GM21717 (cell line): ENCODE measurements around the gene CRIP2.

Experiments used
- ATAC-seq: cut with Tn5 transposase; IDR thresholded peaks from one replicate; pipeline ENCODE4 v1.9.1; 2021; ENCODE audit warnings: mild to moderate bottlenecking, moderate library complexity; ENCODE audit not compliant: unreplicated experiment

The CRIP2 gene

GRCh38 chr14:105474483-105475268, at the start of gene CRIP2:
TSS of gene CRIP2 (plus strand) at chr14:105474821. CDS start at chr14:105474863, 42 bp downstream.
- ATAC-seq: no peak

DNA sequence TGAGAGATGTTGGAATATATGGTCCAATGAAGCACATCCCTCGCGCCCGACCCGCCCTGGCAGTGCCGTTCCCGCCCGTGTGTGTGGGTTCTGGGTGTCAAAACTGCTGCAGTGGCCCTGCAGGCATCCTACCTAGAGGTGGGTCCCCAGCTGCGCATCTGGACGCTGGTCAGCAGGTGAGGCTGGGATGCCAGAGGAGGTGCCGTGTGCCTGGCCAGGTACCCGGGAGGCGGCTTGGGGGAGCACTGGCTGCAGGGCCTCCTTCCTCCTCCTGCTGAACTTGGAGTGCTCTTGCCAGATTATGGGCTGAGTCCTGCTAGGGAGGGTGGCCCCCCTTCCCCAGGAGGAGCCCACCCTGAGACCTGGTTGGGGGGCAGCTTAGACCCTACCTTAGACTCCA, 49.8 kb upstream of the CRIP2 start:
- no peak for ATAC-seq

GRCh38 chr14:105425823-105426247, 48.8 kb upstream of the CRIP2 start:
- no peak for ATAC-seq

GRCh38 chr14:105426416-105427130, 48.0 kb upstream of the CRIP2 start:
- no peak for ATAC-seq

DNA sequence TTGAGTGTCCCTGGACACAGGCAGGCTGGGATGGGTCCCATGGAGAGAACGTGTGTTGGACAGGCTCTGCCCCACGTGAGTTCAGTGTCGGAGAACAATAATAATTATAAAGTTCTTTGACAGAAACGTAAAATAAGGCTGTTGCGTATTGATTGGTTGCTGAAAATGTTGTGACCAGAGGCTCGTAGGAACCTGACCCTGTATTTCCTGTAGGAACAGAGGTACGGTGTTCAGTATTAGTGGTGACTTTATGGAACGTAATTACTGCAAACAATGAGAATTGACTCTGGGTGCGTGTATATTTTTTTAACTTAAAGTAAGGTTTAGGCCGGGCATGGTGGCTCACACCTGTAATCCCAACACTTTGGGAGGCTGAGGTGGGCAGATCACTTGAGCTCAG, 47.2 kb upstream of the CRIP2 start:
- ATAC-seq: no peak

- no peak for ATAC-seq
These were observed 46.6 kb upstream of the CRIP2 start for GRCh38 chr14:105427936-105428485.

- ATAC-seq: no peak
These were observed 44.6 kb upstream of the CRIP2 start for GRCh38 chr14:105430042-105430441.

GRCh38 chr14:105430565-105430964, 44.1 kb upstream of the CRIP2 start:
- ATAC-seq: no peak

- ATAC-seq: no peak
These were observed 43.4 kb upstream of the CRIP2 start for GRCh38 chr14:105431256-105431655.

DNA sequence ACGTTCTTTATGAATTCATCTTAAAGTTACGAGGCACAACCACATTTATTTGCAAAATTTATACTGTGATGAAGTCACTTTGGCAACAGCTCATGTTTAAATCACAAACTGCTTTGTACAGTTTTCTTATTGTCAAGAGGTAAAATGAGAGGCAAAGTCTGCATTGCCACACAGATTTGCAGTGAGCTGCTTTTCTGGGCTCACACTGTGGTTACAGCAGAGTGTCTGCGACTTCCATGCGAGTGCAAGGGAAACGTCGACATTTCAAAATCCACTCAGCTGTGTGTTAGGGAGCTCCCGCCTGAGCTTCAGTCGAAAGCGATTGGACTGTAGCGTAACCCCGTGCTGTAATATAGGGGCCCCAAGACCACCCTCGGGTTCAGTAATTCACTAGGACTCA, 42.0 kb upstream of the CRIP2 start:
- no peak for ATAC-seq

DNA sequence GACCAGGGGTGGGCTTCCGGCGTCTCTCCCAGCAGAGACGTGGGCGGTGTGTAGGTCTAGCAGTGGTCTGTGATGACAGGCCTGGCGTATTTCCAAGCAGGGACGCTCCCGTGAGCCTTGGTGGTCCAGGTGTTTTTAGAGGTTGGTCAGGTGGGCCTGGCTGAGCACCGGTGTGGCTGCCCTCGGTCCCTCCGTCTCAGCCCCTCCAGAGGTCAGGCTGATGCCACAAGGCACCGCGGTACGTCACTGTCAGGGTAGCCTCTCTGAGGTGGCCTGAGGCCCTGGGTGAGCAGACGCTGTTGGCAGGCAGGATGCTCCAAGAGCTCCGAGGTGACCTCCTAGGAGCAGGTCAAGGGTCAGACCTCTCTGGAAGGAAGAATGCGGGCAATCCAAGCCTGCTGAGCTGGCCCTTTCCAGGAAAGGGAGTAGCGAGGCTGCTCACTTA, 41.4 kb upstream of the CRIP2 start:
- ATAC-seq: no peak

- ATAC-seq: no peak
These were observed 38.2 kb upstream of the CRIP2 start for GRCh38 chr14:105436402-105436801.

GRCh38 chr14:105436891-105437722, 37.5 kb upstream of the CRIP2 start:
- no peak for ATAC-seq

- ATAC-seq: no peak
These were observed 36.7 kb upstream of the CRIP2 start for GRCh38 chr14:105437723-105438500.

GRCh38 chr14:105439179-105439578, 35.4 kb upstream of the CRIP2 start:
- ATAC-seq: no peak

GRCh38 chr14:105439710-105440553, 34.7 kb upstream of the CRIP2 start:
- ATAC-seq: no peak

GRCh38 chr14:105440554-105440900, 34.1 kb upstream of the CRIP2 start:
- ATAC-seq: no peak

GRCh38 chr14:105440992-105441391, 33.6 kb upstream of the CRIP2 start:
- ATAC-seq: no peak

DNA sequence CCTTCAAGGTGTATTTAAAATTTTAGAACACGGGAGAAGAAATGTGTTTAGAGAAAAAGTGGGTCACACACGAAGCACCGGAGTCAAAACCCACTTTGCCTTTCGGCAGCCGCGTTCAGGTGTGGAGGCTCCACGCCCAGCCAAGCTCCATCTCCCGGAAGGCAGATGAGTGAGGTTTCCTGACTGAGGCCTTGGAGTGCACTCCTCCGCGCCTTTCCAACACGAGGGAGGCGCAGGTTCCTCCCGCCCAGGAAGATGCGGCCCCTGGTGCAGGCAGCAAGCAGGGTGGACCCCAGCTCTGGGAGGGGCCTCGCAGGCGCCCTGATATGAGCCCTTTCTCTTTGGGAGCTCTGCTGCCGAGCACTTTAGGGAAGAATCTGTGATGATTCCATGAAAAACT, 32.5 kb upstream of the CRIP2 start:
- no peak for ATAC-seq
